ENCODE results near the gene SH3PXD2A. TPM values are rescaled to one million over a fixed set of nuclear protein-coding genes. Genes with fewer than 3 reads are reported as not detected.

The SH3PXD2A gene, protein sequence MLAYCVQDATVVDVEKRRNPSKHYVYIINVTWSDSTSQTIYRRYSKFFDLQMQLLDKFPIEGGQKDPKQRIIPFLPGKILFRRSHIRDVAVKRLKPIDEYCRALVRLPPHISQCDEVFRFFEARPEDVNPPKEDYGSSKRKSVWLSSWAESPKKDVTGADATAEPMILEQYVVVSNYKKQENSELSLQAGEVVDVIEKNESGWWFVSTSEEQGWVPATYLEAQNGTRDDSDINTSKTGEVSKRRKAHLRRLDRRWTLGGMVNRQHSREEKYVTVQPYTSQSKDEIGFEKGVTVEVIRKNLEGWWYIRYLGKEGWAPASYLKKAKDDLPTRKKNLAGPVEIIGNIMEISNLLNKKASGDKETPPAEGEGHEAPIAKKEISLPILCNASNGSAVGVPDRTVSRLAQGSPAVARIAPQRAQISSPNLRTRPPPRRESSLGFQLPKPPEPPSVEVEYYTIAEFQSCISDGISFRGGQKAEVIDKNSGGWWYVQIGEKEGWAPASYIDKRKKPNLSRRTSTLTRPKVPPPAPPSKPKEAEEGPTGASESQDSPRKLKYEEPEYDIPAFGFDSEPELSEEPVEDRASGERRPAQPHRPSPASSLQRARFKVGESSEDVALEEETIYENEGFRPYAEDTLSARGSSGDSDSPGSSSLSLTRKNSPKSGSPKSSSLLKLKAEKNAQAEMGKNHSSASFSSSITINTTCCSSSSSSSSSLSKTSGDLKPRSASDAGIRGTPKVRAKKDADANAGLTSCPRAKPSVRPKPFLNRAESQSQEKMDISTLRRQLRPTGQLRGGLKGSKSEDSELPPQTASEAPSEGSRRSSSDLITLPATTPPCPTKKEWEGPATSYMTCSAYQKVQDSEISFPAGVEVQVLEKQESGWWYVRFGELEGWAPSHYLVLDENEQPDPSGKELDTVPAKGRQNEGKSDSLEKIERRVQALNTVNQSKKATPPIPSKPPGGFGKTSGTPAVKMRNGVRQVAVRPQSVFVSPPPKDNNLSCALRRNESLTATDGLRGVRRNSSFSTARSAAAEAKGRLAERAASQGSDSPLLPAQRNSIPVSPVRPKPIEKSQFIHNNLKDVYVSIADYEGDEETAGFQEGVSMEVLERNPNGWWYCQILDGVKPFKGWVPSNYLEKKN
- total RNA-seq: 3.1 TPM

DNA sequence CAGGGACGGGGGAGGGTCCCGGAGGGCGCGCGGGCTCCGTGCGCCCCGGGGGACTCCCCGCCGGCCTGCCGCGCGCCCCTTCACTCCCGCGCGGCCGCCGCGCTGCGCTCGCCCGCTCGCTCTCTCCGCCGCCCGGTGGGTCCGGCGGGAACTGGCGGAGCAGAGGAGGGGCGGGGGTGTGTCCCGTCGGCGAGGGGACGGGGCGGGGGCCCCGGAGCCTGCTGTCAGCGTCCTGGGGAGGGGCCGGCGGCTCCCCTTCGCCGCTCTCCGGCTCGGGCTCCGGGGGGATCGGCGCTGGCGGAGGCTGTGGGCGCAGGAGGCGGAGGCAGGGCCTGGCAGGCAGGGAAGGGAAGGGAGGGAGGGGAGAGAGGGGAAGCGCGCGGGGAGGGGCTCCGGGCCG is at the start of gene SH3PXD2A:
Gene SH3PXD2A (minus strand): TSS at position 153 of the 400 bp plus-strand sequence. CDS start 310 bp downstream, outside the sequence.
- H3K9me3 ChIP-seq (ENCODE audit: low read depth, low read length): no peaks in the 10 kb centered on the region
- peaks cover 16% of the 10 kb centered on the region for H3K4me1 ChIP-seq (ENCODE audit: insufficient read depth, low read length)
- peaks cover 37% of the 10 kb centered on the region for H3K27me3 ChIP-seq (ENCODE audit: insufficient read depth, low read length)
- H3K4me3 ChIP-seq (ENCODE audit: low read length): no peak within 1 kb of the TSS

DNA sequence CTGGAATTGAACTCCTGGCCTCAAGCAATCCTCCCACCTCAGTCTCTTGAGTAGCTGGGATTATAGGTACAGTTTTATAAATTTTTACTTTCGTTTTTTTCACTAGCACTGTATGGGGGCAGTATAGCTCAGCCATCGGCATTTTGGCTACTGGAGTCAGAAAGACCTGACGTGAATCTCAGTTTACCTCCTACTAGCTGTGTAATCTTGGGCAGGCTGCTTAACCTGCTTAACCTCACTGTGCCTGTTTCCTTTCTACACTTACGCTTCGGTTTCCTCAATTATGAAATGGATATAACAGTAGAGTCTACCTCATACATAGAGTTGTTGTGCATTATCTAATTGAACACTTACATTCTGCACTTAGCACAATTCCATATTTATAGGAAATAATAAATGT is 45.9 kb upstream of the SH3PXD2A start:
- H3K27me3 ChIP-seq (ENCODE audit: insufficient read depth, low read length): no peaks in the 10 kb centered on the region
- H3K9me3 ChIP-seq (ENCODE audit: low read depth, low read length): no peaks in the 10 kb centered on the region
- H3K4me3 ChIP-seq (ENCODE audit: low read length): no peak overlapping the region
- H3K4me1 ChIP-seq (ENCODE audit: insufficient read depth, low read length): peaks cover 6% of the 10 kb centered on the region

DNA sequence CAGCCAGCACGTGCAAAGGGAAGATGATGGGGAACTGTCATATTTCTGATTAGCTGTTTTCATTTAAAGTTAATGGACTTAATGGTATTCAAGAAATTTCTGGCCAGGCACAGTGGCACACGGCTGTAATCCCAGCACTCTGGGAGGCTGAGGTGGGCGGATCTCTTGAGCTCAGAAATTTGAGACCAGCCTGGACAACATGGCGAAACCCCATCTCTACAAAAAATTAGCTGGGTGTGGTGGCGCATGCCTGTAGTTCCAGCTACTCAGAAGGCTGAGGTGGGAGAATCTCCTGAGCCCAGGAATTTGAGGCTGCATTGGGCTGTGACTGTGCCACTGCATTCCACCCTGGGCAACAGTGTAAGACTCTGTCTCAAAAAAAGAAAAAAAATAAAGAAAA is 43.9 kb upstream of the SH3PXD2A start:
- Histone ChIP-seq H3K9me3 (ENCODE audit: low read depth, low read length) (no peaks in the 10 kb centered on the region), H3K4me3 (ENCODE audit: low read length) (no peak overlapping the region), H3K27me3 (ENCODE audit: insufficient read depth, low read length) (no peaks in the 10 kb centered on the region), H3K4me1 (ENCODE audit: insufficient read depth, low read length) (peaks cover 15% of the 10 kb centered on the region)

DNA sequence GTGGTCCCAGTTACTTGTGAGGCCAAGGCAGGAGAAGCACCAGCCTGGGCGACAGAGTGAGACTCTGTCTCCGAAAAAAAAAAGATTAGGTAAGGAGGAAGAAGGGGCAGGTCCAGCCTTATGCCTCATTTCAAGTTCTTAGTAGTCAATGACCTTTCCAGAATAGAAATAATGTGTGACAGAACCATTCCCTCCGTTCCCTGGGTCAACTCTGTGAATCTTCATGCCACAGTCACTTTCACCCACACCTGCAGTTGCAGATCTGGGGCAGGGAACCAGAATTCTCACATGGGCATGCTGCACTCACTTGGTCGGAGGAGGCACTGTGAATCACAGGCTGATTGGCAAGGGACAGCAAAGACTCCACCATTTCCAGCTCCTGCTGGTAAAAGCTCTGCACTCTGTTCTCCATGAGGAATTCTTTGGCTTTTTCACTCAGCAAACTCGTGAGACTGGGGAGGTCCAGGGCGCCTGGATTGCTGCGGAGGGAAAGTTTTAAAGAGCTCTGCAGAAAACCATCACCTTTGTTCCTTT is 41.9 kb upstream of the SH3PXD2A start:
- no peaks in the 10 kb centered on the region for H3K9me3 ChIP-seq (ENCODE audit: low read depth, low read length)
- H3K4me3 ChIP-seq (ENCODE audit: low read length): no peak overlapping the region
- H3K27me3 ChIP-seq (ENCODE audit: insufficient read depth, low read length): no peaks in the 10 kb centered on the region
- H3K4me1 ChIP-seq (ENCODE audit: insufficient read depth, low read length): peaks cover 15% of the 10 kb centered on the region

DNA sequence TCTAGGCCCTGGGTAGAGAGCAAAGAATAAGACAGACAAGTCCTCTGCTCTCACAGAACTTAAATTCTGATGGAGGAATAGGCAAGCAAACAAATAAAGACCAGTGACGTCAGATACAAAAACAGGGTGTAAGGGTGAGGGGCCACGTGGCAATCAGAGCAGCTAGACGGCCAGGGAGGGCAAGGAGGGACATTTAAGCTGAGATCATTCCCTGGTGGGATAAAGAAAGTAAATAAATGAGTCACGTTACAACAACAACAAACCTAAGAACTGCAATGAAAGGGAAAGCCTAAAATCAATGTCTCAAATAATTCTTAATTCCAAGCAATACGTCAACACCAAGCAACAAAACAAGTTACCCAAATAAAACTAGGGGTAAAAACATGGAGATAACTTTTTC is 40.8 kb upstream of the SH3PXD2A start:
- no peaks in the 10 kb centered on the region for H3K27me3 ChIP-seq (ENCODE audit: insufficient read depth, low read length)
- H3K4me1 ChIP-seq (ENCODE audit: insufficient read depth, low read length): peaks cover 14% of the 10 kb centered on the region
- no peaks in the 10 kb centered on the region for H3K9me3 ChIP-seq (ENCODE audit: low read depth, low read length)
- no peak overlapping the region for H3K4me3 ChIP-seq (ENCODE audit: low read length)

DNA sequence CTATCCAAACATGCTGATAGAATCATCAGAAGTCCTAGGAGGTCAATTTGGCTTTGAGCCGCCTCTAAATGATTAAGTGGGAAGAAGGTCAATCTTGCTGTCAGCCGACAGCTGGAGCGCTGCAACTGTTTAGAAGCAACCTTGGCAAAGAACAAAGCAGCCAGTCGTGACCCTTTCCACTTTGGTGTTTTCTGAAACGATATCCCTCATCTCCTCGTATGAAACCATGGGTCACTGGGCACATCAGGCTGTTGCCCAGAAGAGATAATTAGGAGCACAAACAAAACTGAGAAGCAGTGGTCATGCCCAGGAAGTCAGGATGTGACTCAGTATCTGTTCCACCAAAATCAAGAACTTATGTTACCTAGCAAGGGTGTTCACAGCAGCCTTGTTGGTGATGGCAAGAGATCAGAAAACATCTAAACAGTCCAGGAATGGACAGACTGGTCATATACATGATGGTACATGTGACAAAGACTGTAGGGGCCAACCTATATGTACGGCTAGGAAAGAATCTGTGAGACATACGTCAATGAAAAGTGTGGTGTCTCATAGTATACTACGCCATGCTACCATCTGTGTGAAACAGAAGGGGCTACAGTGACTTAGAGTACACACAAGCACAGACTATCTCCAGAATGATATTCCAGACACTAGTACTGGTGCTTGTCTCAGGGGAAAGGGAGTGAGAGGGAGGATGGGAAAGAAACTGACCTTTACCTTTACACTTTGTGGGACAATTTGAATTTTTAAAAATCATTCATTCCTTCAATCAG is 40.2 kb upstream of the SH3PXD2A start:
- Histone ChIP-seq H3K4me3 (ENCODE audit: low read length) (no peak overlapping the region), H3K9me3 (ENCODE audit: low read depth, low read length) (no peaks in the 10 kb centered on the region), H3K27me3 (ENCODE audit: insufficient read depth, low read length) (no peaks in the 10 kb centered on the region), H3K4me1 (ENCODE audit: insufficient read depth, low read length) (peaks cover 13% of the 10 kb centered on the region)

DNA sequence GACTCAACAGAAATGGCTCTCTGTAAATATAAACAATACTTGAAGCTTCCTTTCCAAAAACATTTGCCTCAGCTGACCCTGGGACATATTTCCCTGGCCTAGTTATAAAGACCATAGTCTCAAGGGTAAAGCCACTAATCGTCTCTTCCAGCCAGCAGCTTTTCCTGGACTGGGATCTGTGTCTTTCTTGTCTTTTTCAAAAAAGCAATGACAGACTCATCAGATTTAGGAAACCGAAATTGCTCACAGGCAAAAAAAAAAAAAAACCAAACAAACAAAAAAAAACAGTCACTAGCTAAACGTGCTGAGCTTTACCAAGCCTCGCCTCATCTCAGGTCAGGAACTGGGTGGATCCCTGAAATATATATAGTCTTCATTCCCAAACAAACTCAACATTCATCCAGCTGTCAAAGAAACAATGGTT is 39.1 kb upstream of the SH3PXD2A start:
- Histone ChIP-seq H3K27me3 (ENCODE audit: insufficient read depth, low read length) (no peaks in the 10 kb centered on the region), H3K9me3 (ENCODE audit: low read depth, low read length) (no peaks in the 10 kb centered on the region), H3K4me3 (ENCODE audit: low read length) (no peak overlapping the region), H3K4me1 (ENCODE audit: insufficient read depth, low read length) (peaks cover 21% of the 10 kb centered on the region)

DNA sequence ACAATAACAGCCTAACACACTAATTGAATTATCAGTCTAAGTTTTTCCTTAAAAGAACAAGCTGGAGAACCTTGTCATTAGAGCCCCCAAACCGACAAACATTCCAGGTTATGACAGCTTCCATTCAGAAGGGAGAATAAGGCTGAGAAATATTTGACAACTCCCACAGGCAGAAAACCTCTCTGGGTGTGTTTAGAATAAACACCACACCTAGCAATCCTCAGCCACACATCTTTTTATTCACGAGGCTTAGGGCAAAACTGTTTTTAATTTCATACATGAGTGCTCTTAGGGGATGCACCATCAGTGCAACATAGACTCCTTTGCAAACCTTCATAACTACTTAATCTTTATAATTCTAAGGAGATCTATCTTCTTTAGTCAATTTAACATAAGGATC is 38.4 kb upstream of the SH3PXD2A start:
- no peaks in the 10 kb centered on the region for H3K27me3 ChIP-seq (ENCODE audit: insufficient read depth, low read length)
- no peak overlapping the region for H3K4me3 ChIP-seq (ENCODE audit: low read length)
- H3K4me1 ChIP-seq (ENCODE audit: insufficient read depth, low read length): peaks cover 24% of the 10 kb centered on the region
- no peaks in the 10 kb centered on the region for H3K9me3 ChIP-seq (ENCODE audit: low read depth, low read length)

DNA sequence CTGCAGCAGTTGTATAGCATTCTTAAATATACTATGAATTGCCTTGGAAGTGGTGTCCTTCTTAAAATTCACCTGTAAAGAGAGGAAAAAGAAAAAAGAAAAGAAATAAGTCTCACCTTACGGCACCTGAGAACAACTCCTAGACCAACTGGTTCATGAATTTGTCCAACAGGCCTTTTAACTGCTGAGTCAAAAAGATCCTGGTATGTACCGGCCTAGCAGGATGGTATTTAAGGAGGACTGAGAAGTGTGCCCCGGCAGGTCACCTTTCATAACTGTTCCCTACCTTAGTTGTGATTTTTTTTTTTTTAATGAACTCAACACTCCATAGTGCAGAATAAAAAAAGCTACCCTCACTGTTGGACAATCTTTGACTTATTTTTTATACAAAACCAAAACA is 36.8 kb upstream of the SH3PXD2A start:
- Histone ChIP-seq H3K9me3 (ENCODE audit: low read depth, low read length) (no peaks in the 10 kb centered on the region), H3K27me3 (ENCODE audit: insufficient read depth, low read length) (no peaks in the 10 kb centered on the region), H3K4me1 (ENCODE audit: insufficient read depth, low read length) (peaks cover 28% of the 10 kb centered on the region), H3K4me3 (ENCODE audit: low read length) (no peak overlapping the region)

DNA sequence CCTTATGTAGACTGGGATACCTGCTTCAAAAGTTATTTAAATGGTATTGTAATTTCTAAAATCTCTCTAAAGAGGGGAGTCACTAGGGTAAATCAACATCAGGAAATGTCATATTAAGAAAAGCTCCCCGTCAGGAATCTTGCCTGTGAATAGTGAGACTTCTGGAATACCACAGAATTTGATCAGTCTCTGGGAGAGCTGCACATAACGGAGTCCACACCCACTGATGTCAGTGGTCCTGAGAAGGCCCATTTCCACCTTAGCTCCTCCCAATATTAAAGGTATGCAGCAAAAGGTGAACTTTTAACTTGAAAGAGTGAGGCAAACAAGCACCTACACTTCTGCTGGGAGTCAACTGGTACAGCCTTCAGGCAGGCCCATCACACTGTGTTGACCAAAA is 35.3 kb upstream of the SH3PXD2A start:
- Histone ChIP-seq H3K4me3 (ENCODE audit: low read length) (no peak overlapping the region), H3K4me1 (ENCODE audit: insufficient read depth, low read length) (peaks cover 23% of the 10 kb centered on the region), H3K27me3 (ENCODE audit: insufficient read depth, low read length) (no peaks in the 10 kb centered on the region), H3K9me3 (ENCODE audit: low read depth, low read length) (no peaks in the 10 kb centered on the region)

DNA sequence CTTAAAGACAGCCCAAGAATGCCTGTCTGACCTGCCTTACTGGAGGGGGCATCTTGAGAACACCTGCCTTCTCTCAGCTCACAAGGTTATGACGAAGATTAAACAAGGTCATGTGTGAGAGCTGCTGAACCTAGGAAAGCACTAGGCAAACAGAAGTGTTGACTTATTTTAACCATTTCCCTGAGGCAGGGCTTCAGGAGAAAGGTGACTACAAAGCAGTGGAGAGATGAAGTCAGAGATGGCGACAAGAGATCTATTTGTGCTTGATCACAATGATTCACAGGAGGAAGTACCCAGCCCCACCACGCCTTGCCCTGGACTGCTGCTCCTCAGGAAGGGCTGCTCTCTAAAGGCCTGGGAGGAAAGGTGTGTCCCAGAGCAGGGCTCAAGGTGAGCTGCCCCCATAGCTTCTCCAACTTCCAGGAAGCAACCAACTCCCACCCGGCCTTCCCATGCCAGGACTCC is 34.9 kb upstream of the SH3PXD2A start:
- Histone ChIP-seq H3K4me1 (ENCODE audit: insufficient read depth, low read length) (peaks cover 19% of the 10 kb centered on the region), H3K27me3 (ENCODE audit: insufficient read depth, low read length) (no peaks in the 10 kb centered on the region), H3K4me3 (ENCODE audit: low read length) (no peak overlapping the region), H3K9me3 (ENCODE audit: low read depth, low read length) (no peaks in the 10 kb centered on the region)

DNA sequence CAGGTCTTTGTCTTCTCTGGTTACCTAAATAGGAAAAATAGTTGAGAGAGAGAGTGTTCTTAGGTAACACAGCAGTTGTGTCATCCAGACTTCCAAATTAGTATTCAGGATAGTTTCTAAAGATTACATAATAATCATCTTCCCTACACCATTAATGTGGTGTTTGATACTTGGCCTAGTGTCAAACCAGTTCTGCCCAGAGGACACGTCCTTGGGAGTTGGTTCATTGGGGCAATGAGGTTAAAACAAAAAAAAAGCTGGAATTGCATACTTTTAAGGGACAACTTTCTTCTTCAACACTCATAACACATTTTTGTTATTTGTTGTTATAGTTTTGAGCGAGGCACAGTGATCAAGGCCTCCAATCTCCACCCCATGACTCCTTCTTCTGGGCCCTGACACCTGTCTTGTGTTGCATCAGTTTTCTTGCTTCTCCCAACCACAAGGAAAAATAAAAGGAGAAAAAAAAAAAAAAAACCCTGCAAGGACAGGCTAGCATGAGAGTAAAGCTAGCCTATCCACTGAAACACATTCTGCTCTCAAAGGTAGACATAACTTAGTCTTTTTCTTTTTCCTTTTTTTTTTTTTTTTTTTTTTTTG is 33.8 kb upstream of the SH3PXD2A start:
- H3K27me3 ChIP-seq (ENCODE audit: insufficient read depth, low read length): no peaks in the 10 kb centered on the region
- no peaks in the 10 kb centered on the region for H3K9me3 ChIP-seq (ENCODE audit: low read depth, low read length)
- no peak overlapping the region for H3K4me3 ChIP-seq (ENCODE audit: low read length)
- H3K4me1 ChIP-seq (ENCODE audit: insufficient read depth, low read length): peaks cover 19% of the 10 kb centered on the region

DNA sequence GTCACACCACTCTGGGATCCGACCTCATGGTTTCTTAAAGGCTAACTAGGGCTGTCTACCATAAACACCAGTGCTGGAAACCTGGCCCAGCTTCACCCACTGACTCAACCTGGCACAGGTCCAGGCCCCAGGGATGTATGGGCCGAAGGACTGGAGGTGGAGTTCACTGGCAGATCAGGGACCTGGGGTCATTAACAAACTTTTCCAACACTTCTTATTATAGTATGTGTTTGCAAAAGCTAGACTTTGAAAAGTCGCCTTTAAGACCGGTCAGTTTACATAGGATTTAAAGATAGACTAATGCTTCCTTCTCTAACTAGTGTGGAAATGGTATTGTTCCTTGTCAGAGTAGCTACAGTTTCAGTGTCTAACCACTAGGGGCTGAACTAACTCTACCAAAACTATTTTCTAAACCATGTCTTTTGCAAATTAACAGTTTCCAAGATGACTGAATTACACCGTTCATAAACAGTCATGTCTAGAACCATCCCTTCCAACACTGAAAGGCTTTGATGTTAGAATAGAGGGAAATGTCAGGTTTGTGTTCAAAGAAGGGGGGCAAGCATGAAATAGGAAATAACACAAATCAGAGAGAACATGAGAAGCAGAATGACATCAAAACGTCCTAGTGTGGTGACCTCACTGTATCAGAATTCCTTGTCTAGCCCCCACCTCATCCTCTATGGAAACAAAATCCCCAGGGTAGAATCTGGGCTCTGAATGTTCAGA is 32.9 kb upstream of the SH3PXD2A start:
- H3K9me3 ChIP-seq (ENCODE audit: low read depth, low read length): no peaks in the 10 kb centered on the region
- H3K4me3 ChIP-seq (ENCODE audit: low read length): no peak overlapping the region
- H3K4me1 ChIP-seq (ENCODE audit: insufficient read depth, low read length): peaks cover 19% of the 10 kb centered on the region
- no peaks in the 10 kb centered on the region for H3K27me3 ChIP-seq (ENCODE audit: insufficient read depth, low read length)

Measured in mononuclear cell (primary cell).